SHP77 treated with DMSO at 0.1 percent for 48 hours (cell line): ENCODE measurements around the gene FEM1B.
"Not testable (repeated sequence)": the region's sequence is repeated elsewhere in the genome, so short reads cannot be mapped to it uniquely, and the experiment has no call there.

Experiments
- DNase-seq: peaks from one replicate; lab custom pipeline; 2025; lab: John Stamatoyannopoulos, UW

FEM1B gene

GRCh38 chr15:68277603-68278344, at the start of gene FEM1B:
TSS of gene FEM1B (plus strand) at chr15:68277745. CDS start at chr15:68278418, 673 bp downstream.
- peak; percentile 59 for DNase-seq

DNA sequence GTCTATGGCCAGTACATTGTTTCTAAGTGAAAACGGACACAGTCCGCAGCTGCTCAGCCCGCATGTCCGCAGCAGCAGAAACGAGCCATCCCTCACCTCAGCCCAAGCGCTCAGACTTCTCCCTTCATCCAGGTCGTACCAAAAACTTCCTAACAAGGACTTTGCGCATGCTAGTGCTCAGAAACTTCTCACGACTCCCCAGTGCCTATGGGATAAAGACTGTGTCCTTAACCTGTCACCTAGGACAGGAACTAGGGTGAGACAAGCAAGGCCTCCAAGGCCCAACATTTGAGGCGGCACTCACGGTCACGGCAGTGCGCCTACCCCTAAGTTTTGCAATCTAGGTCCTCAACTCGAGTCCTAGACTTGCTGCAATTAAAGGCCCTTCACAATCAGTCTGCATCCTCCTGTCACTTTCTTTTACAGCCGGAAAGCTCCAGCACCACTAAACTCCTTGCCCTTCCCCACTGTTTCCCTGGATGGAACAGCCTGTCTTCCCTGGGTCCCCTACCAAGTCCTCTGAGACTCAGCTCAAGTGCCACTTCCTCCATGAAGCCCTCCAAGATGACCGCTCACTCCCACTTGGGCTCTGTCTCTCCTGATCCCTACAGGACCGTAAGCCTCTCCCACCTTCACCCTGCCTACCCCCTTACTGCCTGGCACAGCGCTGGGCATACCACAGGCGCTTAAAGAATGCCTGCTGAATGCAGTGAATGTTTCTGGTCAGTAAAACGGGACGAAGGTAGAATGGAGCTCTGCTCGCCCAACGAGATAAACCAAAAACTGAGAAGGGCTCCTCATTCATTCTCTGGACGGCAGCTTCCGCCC, 49.2 kb upstream of the FEM1B start:
- DNase-seq = no peak

- DNase-seq = no peak
Observed at GRCh38 chr15:68228971-68229385, 48.6 kb upstream of the FEM1B start.

GRCh38 chr15:68229386-68230156, 48.0 kb upstream of the FEM1B start, which contains the start of gene CLN6:
TSS of gene CLN6 (minus strand) at chr15:68229728. CDS start at chr15:68229584, 144 bp downstream.
- DNase-seq = peak; percentile 41

- no peak for DNase-seq
Observed at GRCh38 chr15:68230157-68231100, 47.1 kb upstream of the FEM1B start.

DNA sequence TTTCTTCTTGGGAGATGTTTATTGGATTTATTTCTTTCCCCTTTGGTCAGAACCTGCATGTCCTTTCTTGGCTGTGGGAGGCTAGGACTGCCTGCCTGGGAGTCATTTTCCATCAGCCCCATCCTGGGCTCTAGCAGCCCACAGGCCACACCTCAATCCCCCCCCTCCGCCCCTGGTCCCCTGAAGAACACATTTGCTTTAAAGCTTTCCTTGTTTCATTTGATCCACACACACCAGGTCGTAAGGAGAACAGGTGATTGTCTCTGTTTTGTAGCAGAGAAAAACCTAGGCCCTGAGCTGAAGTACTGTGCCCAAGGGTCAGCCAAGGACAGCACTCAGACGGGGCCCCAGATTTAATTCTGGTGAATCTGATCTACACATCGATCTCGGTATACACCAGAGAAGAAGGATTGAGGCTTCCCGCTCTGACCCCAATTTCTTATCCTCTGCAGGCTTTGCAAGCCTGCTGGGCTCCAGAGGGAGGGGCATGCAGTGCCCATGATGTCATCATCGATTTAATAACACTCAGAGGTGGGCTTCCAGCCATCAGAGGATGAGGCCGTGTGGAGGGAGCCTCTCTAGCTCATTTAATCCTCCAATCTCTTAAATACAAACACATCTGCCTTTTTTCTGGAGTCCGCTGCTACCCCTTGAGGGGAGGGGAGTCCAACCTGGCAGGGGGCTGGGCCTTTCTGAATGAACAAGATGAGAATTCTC, 46.3 kb upstream of the FEM1B start:
- DNase-seq = no peak

DNA sequence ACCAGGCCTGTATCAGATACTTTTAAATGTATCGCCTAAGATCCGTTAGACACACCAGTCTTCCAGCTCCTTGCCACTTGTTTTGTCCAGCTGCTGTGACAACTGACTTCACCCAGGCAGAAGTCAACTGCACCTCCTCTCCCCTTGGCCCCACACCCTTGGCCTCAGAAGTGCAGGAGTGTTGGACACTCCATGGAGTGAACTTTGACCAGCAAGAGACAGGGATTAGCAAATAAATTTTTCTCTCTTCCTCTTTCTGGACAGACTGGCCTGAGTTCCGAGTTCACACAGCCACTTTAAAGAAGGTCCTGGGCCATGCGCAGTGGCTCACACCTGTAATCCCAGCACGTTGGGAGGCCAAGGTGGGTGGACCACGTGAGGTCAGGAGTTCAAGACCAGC, 45.1 kb upstream of the FEM1B start:
- DNase-seq = no peak

GRCh38 chr15:68232937-68233336, 44.6 kb upstream of the FEM1B start:
- DNase-seq = no peak

DNA sequence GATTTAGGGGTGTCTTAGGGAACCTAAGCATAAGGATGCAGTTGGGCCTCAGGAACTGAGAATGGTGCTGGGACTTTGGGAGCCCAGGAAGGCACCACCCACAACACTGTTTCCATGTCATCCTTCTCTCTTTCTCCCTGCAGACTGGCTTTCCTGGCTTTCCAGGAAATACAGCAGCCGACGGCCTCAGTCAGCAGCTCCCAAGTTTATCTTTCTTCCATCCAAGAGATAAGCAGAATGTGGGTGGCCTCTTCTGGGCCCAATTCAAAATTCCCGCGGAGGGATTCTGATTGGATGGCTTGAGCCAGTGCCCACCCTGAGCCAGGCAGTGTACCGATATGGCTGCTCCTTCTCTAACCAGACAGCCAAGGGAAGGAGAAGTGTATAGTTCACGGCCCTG, 43.5 kb upstream of the FEM1B start:
- DNase-seq = no peak

DNA sequence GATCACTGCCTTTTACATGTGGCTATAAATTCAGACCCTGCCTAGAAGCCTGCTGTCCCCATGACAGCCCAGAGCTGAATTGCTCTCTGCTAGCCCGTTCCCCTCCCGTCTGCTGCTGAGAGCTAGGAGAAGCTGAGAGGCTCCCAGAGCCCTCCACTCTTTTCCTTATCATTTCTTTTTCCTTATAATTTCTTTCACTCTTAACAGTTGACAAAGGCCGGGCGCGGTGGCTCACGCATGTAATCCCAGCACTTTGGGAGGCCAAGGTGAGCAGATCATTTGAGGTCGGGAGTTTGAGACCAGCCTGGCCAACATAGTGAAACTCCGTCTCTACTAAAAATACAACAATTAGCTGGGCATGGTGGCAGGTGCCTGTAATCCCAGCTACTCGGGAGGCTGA, 43.0 kb upstream of the FEM1B start:
- not testable (repeated sequence) for DNase-seq

DNA sequence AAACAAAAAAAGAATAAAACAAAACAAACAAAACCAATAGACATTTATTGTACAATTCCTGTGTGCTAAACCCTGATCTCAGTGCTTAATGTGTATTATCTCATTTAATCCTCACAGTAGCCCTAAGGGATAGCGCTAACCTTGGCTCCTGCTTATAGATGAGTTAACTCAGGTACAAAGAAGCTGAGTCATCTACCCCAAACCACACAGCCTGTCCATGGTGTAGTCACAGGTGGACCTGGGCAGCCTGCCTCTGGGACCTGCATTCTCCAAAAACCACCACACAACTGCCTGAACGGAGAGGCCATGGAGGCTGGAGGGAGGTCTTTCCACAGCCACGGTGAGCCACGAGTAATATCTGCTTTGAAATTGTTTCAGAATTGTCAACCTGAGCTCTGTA, 42.5 kb upstream of the FEM1B start:
- DNase-seq = no peak

- DNase-seq = no peak
Observed at GRCh38 chr15:68239025-68239424, 38.5 kb upstream of the FEM1B start.

DNA sequence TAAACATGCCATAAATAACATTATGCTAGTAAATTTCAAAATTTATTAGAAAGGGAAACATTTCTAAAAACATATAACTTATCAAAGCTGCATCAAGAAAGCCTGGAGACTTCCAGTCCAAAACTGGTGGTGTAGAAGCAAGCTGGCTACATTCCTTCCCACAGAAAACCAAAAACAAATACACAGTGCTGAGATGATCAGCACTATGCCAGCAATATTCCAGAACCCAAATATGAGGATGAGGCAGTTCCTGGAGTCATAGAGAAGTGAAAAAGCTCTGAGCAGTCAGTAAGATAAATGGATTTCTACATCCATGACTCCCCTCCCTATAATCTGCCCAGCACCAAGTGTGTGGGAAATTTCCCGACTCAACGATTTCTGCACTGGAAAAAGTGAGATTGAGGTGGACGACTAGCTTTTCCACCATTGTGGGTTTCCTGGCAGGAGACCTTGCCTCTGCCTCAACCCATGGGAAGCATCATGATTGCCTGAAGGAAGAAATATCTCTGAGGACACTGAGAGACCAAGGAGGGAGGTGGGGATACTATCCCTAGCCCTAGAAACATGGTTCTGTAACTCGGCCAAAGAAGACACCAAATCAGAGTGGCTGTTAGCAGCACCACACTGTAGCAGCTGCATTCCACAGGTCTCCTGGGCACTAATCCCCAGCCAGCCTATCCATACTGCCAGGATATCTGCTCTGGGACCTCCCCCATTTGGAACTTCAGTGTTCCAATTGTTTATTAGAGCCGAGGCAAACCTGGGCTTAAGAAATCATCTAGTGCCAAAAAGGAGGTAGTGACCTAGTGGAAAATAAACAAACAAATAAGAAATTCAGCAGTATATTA, 36.2 kb upstream of the FEM1B start:
- DNase-seq = no peak

DNA sequence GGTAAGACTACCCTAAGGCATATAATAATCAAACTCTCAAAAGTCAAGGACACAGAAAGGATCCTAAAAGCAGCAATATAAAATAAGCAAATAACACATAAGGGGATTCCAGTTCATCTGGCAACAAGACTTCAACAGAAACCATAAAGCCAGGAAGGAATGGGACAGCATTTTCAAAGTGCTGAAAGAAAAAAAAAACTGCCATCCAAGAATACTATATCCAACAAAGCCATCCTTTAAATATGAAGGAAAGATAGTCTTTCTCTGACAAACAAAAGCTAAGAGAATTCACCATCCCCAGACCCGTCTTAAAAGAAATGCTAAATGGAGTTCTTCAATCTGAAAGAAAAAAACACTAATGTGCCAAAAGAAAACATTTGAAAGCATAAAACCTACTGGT, 33.3 kb upstream of the FEM1B start:
- DNase-seq = no peak

- no peak for DNase-seq
Observed at GRCh38 chr15:68249058-68249713, 28.4 kb upstream of the FEM1B start.

DNA sequence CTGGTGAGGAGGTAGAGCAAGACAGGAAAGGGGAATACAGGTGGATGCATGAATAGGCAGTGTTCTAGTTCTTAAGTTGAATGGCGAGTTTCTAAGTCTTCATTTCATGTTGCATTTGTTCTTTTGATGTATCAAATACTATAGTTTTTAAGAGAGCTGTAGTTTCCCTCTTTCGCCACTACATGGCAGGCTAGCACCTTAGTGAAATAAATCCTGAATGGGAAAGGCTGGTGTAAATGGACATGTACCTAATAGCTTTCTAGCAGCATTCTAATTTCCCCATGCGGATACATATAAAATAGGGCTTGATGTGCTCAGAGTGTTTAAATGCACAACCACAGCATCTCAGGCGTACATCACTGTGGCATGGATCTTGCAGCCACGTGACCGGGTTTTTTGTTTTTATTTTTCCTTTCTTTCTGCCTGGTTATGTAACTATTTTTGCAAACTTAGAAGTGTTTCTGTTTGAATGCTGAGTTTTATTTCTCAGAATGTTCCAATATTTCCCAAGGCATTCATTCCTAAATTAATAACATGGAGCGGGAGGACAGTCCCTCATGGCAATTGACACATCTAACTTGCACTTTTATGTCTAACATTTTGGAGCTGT, 24.5 kb upstream of the FEM1B start:
- peak; percentile 61 for DNase-seq

- DNase-seq = peak; percentile 81
Observed at GRCh38 chr15:68256675-68257450, 20.7 kb upstream of the FEM1B start.

DNA sequence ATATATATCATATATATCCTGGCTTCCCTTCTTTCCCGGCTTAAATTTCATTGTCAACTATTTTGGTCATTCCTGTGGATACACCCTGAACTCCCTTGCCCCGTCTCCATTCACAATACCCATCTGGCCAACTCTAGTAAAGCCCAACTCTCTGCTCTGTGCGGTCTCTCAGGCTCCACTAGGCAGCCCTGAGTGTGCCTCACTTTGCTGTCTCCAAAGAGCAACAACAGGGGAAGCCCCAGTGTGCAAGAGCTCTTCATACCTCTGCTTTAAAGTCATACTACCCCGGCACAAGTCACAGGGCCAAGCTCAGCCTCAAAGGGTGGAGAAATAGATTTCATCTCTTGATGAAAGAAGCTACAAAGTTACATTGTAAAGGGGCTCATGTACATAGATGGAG, 18.9 kb upstream of the FEM1B start:
- DNase-seq = no peak
